CD14-positive monocyte (primary cell): Measurements from ENCODE around the gene INPP4B. TPM values are rescaled to one million over a fixed set of nuclear protein-coding genes. Genes with fewer than 3 reads are reported as not detected.

Experiments used
- DNase-seq, 3 donors: peaks; one replicate each; pipeline ENCODE4 v3.0.0-alpha.2; 2011 to 2022
- H2AFZ ChIP-seq: 2 replicates; pipeline ENCODE4 v1.6.0; 2012; ENCODE audit warnings: mild to moderate bottlenecking, low read depth, low read length, inconsistent platforms; ENCODE audit not compliant: insufficient read depth, poor library complexity, severe bottlenecking
- H3K27ac ChIP-seq, 2 donors: 1 replicate in 1 of 2; 2 replicates in 1 of 2; pipeline ENCODE4 v1.5.1; 2012 to 2013; ENCODE audit warnings: low read length in 2 of 2, control low read depth in 1 of 2, inconsistent platforms in 1 of 2, low read depth in 1 of 2, mild to moderate bottlenecking in 1 of 2
- H3K27me3 ChIP-seq, 2 donors: one replicate each; pipeline versions ENCODE4 v1.6.0 to v1.6.1; 2011 to 2013; ENCODE audit warnings: low read length in 2 of 2; ENCODE audit not compliant: control insufficient read depth in 2 of 2, insufficient read depth in 2 of 2
- H3K36me3 ChIP-seq, 2 donors: replicated peaks in 1 of 2; 1 replicate in 1 of 2; 2 replicates in 1 of 2; pipeline versions ENCODE4 v1.5.1 to v1.6.1; 2012 to 2013; ENCODE audit warnings: low read length in 2 of 2, control low read depth in 1 of 2, inconsistent platforms in 1 of 2, mild to moderate bottlenecking in 1 of 2; ENCODE audit not compliant: insufficient read depth in 2 of 2, control insufficient read depth in 1 of 2
- H3K4me1 ChIP-seq, 2 donors: 1 replicate in 1 of 2; 2 replicates in 1 of 2; pipeline versions ENCODE4 v1.5.1 to v1.6.1; 2012 to 2013; ENCODE audit warnings: low read length in 2 of 2, control low read depth in 1 of 2, inconsistent platforms in 1 of 2, mild to moderate bottlenecking in 1 of 2, moderate library complexity in 1 of 2; ENCODE audit not compliant: insufficient read depth in 2 of 2, control insufficient read depth in 1 of 2
- H3K4me2 ChIP-seq: replicated peaks from 2 replicates; pipeline ENCODE3; 2012; ENCODE audit warnings: low read length, moderate library complexity, mild to moderate bottlenecking; ENCODE audit not compliant: poor library complexity, severe bottlenecking; ENCODE audit errors: extremely low read depth
- H3K4me3 ChIP-seq, 3 experiments: fragments of 200-600 bp in 1 of 3; sonication (generic) in 1 of 3; replicated peaks in 1 of 3; 1 replicate in 2 of 3; 2 replicates in 1 of 3; pipeline ENCODE4 v1.5.1; 2011 to 2013; ENCODE audit warnings: low read length in 3 of 3, mild to moderate bottlenecking in 3 of 3, control low read depth in 2 of 3, low read depth in 2 of 3, inconsistent platforms in 1 of 3, moderate library complexity in 1 of 3
- H3K79me2 ChIP-seq: 2 replicates; pipeline ENCODE4 v1.6.0; 2012; ENCODE audit warnings: mild to moderate bottlenecking, control low read depth, inconsistent platforms, low read length, moderate library complexity; ENCODE audit not compliant: insufficient read depth
- H3K9ac ChIP-seq: 2 replicates; pipeline ENCODE4 v1.6.0; 2017; ENCODE audit warnings: low read length, mild to moderate bottlenecking; ENCODE audit not compliant: insufficient read depth, poor library complexity, severe bottlenecking
- H3K9me3 ChIP-seq, 2 donors: replicated peaks in 1 of 2; 1 replicate in 1 of 2; 2 replicates in 1 of 2; pipeline versions ENCODE4 v1.5.1 to v1.6.1; 2012 to 2013; ENCODE audit warnings: low read length in 2 of 2, control low read depth in 1 of 2; ENCODE audit not compliant: control insufficient read depth in 1 of 2, insufficient read depth in 1 of 2
- H4K20me1 ChIP-seq: 2 replicates; pipeline ENCODE4 v1.6.0; 2012; ENCODE audit warnings: mild to moderate bottlenecking, low read length, control low read depth, moderate library complexity; ENCODE audit not compliant: insufficient read depth
- H3K27ac Mint-ChIP-seq, 7 donors: one replicate each; pipeline ENCODE4 v1.8.0; 2020; ENCODE audit warnings: mild to moderate bottlenecking in 7 of 7, mixed read lengths in 7 of 7, moderate library complexity in 6 of 7, inconsistent platforms in 2 of 7
- H3K27me3 Mint-ChIP-seq, 3 donors: one replicate each; pipeline ENCODE4 v1.8.0; 2021 to 2022; ENCODE audit warnings: low read depth in 3 of 3, mild to moderate bottlenecking in 3 of 3, mixed read lengths in 3 of 3, moderate library complexity in 3 of 3, inconsistent platforms in 1 of 3
- H3K36me3 Mint-ChIP-seq, 2 donors: one replicate each; pipeline ENCODE4 v1.8.0; 2020; ENCODE audit warnings: mixed read lengths in 2 of 2, inconsistent platforms in 1 of 2, mild to moderate bottlenecking in 1 of 2
- H3K4me1 Mint-ChIP-seq: one replicate; pipeline ENCODE4 v1.8.0; 2020; ENCODE audit warnings: mild to moderate bottlenecking, mixed read lengths
- H3K4me3 Mint-ChIP-seq, 2 donors: one replicate each; pipeline ENCODE4 v1.8.0; 2020; ENCODE audit warnings: mild to moderate bottlenecking in 2 of 2, mixed read lengths in 2 of 2, moderate library complexity in 1 of 2
- H3K9me3 Mint-ChIP-seq, 7 donors: one replicate each; pipeline ENCODE4 v1.8.0; 2020 to 2022; ENCODE audit warnings: mixed read lengths in 7 of 7, mild to moderate bottlenecking in 6 of 7, moderate library complexity in 6 of 7, inconsistent platforms in 2 of 7
- WGBS: methylation state at CpG from one replicate; pipeline ENCODE4 v1.1.5; 2013; ENCODE audit warnings: missing lambda C conversion rate; ENCODE audit not compliant: insufficient coverage; 5-methylcytosine and 5-hydroxymethylcytosine counted together
- intact Hi-C, 2 donors: fragments of 100-400 bp; cut with micrococcal nuclease; formaldehyde crosslinking; loops; one replicate each; pipeline versions ENCODE4 v1.15.0 to v1.15.1; 2023
- polyA plus RNA-seq, 3 donors: library from polyadenylated mRNA; depleted of rRNA in 1 of 3; unstranded in 2 of 3; stranded (reverse) in 1 of 3; fragments of 300-500 nt in 2 of 3; fragments of >200 nt in 1 of 3; fragmentation: Illumina TruSeq in 2 of 3; gene quantifications; 1 replicate in 2 of 3; 2 replicates in 1 of 3; pipeline ENCODE4 v1.2.3, GENCODE V29; 2012 to 2021
- TF ChIP-seq, protein P1 (sequence below): fragments of 200-600 bp; IDR thresholded peaks from one replicate; pipeline ENCODE4 v1.8.0; 2022; ENCODE audit warnings: antibody characterized with exemption, mild to moderate bottlenecking

INPP4B gene
- polyA plus RNA-seq, 3 donors: 0.13 to 0.38 (median 0.22) TPM

DNA sequence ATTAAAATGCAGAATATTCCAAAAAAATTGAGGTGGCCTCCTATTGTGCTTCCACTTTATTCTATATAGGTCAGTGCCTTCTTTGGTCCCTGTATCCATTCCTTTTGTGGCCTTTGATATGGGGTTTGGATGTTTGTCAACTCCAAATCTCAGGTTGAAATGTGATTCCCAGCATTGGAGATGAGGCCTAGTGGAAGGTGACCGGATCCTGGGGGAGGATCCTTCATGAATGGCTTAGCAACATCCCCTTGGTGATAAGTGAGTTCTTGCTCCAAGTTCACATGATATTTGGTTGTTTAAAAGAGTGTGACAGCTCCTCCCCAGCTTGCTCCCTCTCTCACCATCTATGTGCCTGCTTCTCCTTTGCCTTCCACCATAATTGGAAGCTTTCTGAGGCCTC, 380.6 kb downstream of the INPP4B start:
- no peaks in the 10 kb centered on the region for H3K79me2 ChIP-seq
- H3K27ac ChIP-seq: no peak overlapping the region
- intact Hi-C loops: no loop called here

DNA sequence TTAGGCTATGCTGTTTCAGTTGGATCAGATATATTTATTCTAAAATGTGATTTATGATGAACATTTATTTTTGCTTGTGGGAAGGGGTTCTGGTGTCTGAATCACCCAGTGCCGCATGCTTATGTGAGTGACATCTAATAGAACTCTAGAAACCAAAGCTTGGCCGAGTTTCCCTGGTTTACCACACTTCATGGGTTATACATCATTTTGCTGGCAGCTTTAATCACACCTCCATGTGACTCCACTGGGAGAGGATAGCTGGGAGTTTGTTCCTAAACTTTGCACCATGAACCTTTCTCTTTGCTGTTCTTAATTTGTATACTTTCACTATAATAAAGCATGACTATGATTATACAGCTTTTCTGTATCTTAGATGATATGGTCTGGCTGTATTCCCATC, 382.9 kb downstream of the INPP4B start:
- intact Hi-C loops: no loop called here
- no peaks in the 10 kb centered on the region for H3K4me1 ChIP-seq
- no peak overlapping the region for H3K4me3 Mint-ChIP-seq
- H3K27me3 Mint-ChIP-seq: peaks cover 0 to 1% (median 1%) of the 10 kb centered on the region in 3 donors
- no peaks in the 10 kb centered on the region for H3K36me3 ChIP-seq
- DNase-seq: no peak
- peaks cover 0 to 6% of the 10 kb centered on the region in 2 donors for H3K9me3 ChIP-seq
- H3K27ac ChIP-seq: no peak overlapping the region
- WGBS: no CpG with 5 or more reads among the region's 2 CpGs
- no peaks in the 10 kb centered on the region for H4K20me1 ChIP-seq
- H2AFZ ChIP-seq: no peak overlapping the region
- TF ChIP-seq, protein P1, sequence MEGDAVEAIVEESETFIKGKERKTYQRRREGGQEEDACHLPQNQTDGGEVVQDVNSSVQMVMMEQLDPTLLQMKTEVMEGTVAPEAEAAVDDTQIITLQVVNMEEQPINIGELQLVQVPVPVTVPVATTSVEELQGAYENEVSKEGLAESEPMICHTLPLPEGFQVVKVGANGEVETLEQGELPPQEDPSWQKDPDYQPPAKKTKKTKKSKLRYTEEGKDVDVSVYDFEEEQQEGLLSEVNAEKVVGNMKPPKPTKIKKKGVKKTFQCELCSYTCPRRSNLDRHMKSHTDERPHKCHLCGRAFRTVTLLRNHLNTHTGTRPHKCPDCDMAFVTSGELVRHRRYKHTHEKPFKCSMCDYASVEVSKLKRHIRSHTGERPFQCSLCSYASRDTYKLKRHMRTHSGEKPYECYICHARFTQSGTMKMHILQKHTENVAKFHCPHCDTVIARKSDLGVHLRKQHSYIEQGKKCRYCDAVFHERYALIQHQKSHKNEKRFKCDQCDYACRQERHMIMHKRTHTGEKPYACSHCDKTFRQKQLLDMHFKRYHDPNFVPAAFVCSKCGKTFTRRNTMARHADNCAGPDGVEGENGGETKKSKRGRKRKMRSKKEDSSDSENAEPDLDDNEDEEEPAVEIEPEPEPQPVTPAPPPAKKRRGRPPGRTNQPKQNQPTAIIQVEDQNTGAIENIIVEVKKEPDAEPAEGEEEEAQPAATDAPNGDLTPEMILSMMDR: no peak
- H3K4me1 Mint-ChIP-seq: no peaks in the 10 kb centered on the region
- H3K9me3 Mint-ChIP-seq: peaks cover 0 to 3% (median 2%) of the 10 kb centered on the region in 7 donors
- no peak overlapping the region for H3K4me3 ChIP-seq
- no peaks in the 10 kb centered on the region for H3K27me3 ChIP-seq
- no peaks in the 10 kb centered on the region for H3K79me2 ChIP-seq
- H3K4me2 ChIP-seq: no peak overlapping the region
- H3K36me3 Mint-ChIP-seq: no peaks in the 10 kb centered on the region
- no peak overlapping the region for H3K9ac ChIP-seq
- H3K27ac Mint-ChIP-seq: no peak overlapping the region

More for the DNA sequence above, 380.6 kb downstream of the INPP4B start:
- Histone ChIP-seq H3K36me3 (no peaks in the 10 kb centered on the region), H3K9me3 (peaks cover 0 to 6% of the 10 kb centered on the region in 2 donors), H3K9ac (no peak overlapping the region), H4K20me1 (no peaks in the 10 kb centered on the region), H3K4me3 (no peak overlapping the region), H3K4me2 (no peak overlapping the region), H2AFZ (no peak overlapping the region), H3K4me1 (no peaks in the 10 kb centered on the region), H3K27me3 (no peaks in the 10 kb centered on the region)
- no peak overlapping the region for H3K27ac Mint-ChIP-seq
- no peaks in the 10 kb centered on the region for H3K4me1 Mint-ChIP-seq
- H3K27me3 Mint-ChIP-seq: peaks cover 0 to 1% (median 1%) of the 10 kb centered on the region in 3 donors
- 100% methylated on average over 1 of the region's 1 CpG for WGBS
- DNase-seq: no peak
- no peaks in the 10 kb centered on the region for H3K36me3 Mint-ChIP-seq
- TF ChIP-seq, protein P1: no peak
- H3K4me3 Mint-ChIP-seq: no peak overlapping the region
- H3K9me3 Mint-ChIP-seq: peaks cover 0 to 3% (median 2%) of the 10 kb centered on the region in 7 donors
